Epithelial cell of proximal tubule (primary cell): ENCODE results near the gene SPDYE6. TPM values are rescaled to one million over a fixed set of nuclear protein-coding genes. Genes with fewer than 3 reads are reported as not detected.
"Not testable (repeated sequence)": the region's sequence is repeated elsewhere in the genome, so short reads cannot be mapped to it uniquely, and the experiment has no call there.

Source experiments
- DNase-seq: peaks from one replicate; pipeline ENCODE4 v3.0.0-alpha.2; 2011; ENCODE audit warnings: low read depth
- H3K4me3 ChIP-seq: 2 replicates; pipeline ENCODE4 v1.5.1; 2011; ENCODE audit warnings: low read depth, mild to moderate bottlenecking, low read length
- CTCF ChIP-seq: conservative IDR thresholded peaks from 2 replicates; pipeline ENCODE4 v1.5.1; 2012; ENCODE audit warnings: low read depth, mild to moderate bottlenecking, low read length
- total RNA-seq: library from RNA; depleted of rRNA; stranded (reverse); fragments of >200 nt; gene quantifications from 2 replicates; pipeline ENCODE4 v1.2.3, GENCODE V29; 2015

Gene SPDYE6
- total RNA-seq, 1 donor from 2014 or later: not detected

GRCh38 chr7:102302025-102302424 is 54.2 kb downstream of the SPDYE6 start:
- no peak for TF ChIP-seq CTCF
- no peak overlapping the region for H3K4me3 ChIP-seq
- no peak for DNase-seq

GRCh38 chr7:102301367-102301766 is 54.9 kb downstream of the SPDYE6 start:
- DNase-seq: not testable (repeated sequence)

GRCh38 chr7:102300643-102301221 is 55.5 kb downstream of the SPDYE6 start:
- peak; percentile 45 for TF ChIP-seq CTCF
- no peak for DNase-seq
- H3K4me3 ChIP-seq: no peak overlapping the region

More at GRCh38 chr7:102301367-102301766, 54.9 kb downstream of the SPDYE6 start:
- not testable (repeated sequence) for H3K4me3 ChIP-seq

GRCh38 chr7:102297487-102298218 is 58.6 kb downstream of the SPDYE6 start:
- H3K4me3 ChIP-seq: no peak overlapping the region

GRCh38 chr7:102296514-102296913 is 59.7 kb downstream of the SPDYE6 start:
- DNase-seq: no peak
- TF ChIP-seq CTCF: no peak
- no peak overlapping the region for H3K4me3 ChIP-seq

More at GRCh38 chr7:102297487-102298218, 58.6 kb downstream of the SPDYE6 start:
- DNase-seq: no peak
- TF ChIP-seq CTCF: no peak

GRCh38 chr7:102296179-102296438 is 60.1 kb downstream of the SPDYE6 start:
- H3K4me3 ChIP-seq: no peak overlapping the region
- DNase-seq: no peak
- TF ChIP-seq CTCF: no peak

Other genes with a start within 250 kb of the SPDYE6 start
- 3.8 and 13.6 TPM in 2 replicates for gene SH2B2, start 69.6 kb downstream of the SPDYE6 start, total RNA-seq
- gene PRKRIP1, start 39.9 kb upstream of the SPDYE6 start, total RNA-seq: 13.2 and 16.1 TPM in 2 replicates
- 35.7 and 46.6 TPM in 2 replicates for gene ORAI2, start 77.1 kb upstream of the SPDYE6 start, total RNA-seq
- gene ALKBH4, start 108.4 kb upstream of the SPDYE6 start, total RNA-seq: 19.3 and 26.9 TPM in 2 replicates
- 27.9 and 30.1 TPM in 2 replicates for gene LRWD1, start 108.5 kb upstream of the SPDYE6 start, total RNA-seq
- 32.8 and 47.4 TPM in 2 replicates for gene POLR2J, start 122.5 kb upstream of the SPDYE6 start, total RNA-seq
- gene RASA4B, start 161.3 kb upstream of the SPDYE6 start, total RNA-seq: 1.4 and 2.3 TPM in 2 replicates
- 1.0 and 2.2 TPM in 2 replicates for gene UPK3BL2, start 187.3 kb upstream of the SPDYE6 start, total RNA-seq
- not detected in 2 replicates for gene SPDYE2, start 194.8 kb upstream of the SPDYE6 start, total RNA-seq
- gene POLR2J3, start 216.1 kb upstream of the SPDYE6 start, total RNA-seq: 4.8 and 16.9 TPM in 2 replicates